AG04449 (cell line): ENCODE data around the gene PPDPF.
A peak's percentile ranks its signal among the peaks of the same experiment; 100 is the strongest.
"Not testable (repeated sequence)": the region's sequence is repeated elsewhere in the genome, so short reads cannot be mapped to it uniquely, and the experiment has no call there.

Experiments
- CTCF ChIA-PET: fragments of 350-600 bp; formaldehyde crosslinking; extraction: SDS; loops from one replicate; lab custom pipeline; 2021; ENCODE audit warnings: antibody characterized with exemption; lab: Yijun Ruan, JAX
- POLR2A ChIA-PET: fragments of 400-600, 350-600 bp; formaldehyde crosslinking; extraction: SDS; loops from one replicate; lab custom pipeline; 2020; ENCODE audit warnings: antibody characterized with exemption, inconsistent platforms; lab: Yijun Ruan, JAX
- DNase-seq: peaks from one replicate; pipeline ENCODE4 v3.0.0-alpha.2; 2010; ENCODE audit warnings: low read depth, low spot score
- H3K4me3 ChIP-seq: 2 replicates; pipeline ENCODE4 v1.5.1; 2011; ENCODE audit warnings: low read depth, mild to moderate bottlenecking, control low read depth, low read length
- CTCF ChIP-seq: IDR thresholded peaks from one replicate; pipeline ENCODE4 v1.5.1; 2011; ENCODE audit warnings: mild to moderate bottlenecking, moderate library complexity, low read length, control low read depth, inconsistent platforms; ENCODE audit not compliant: insufficient read depth; ENCODE audit errors: missing control alignments

Gene PPDPF

GRCh38 chr20:63554361-63555278, 34.1 kb downstream of the PPDPF start:
- no peak for DNase-seq
- POLR2A ChIA-PET = interaction anchor here (0.6 kb wide), 1 partner anchor 8 kb away, joined by 3 read pairs; no protein-coding TSS in a partner anchor
- peak overlapping the region; percentile 61 for H3K4me3 ChIP-seq
- TF ChIP-seq CTCF = no peak
- CTCF ChIA-PET = interaction anchor here (1.0 to 1.5 kb wide), 2 partner anchors 17 to 18 kb away, joined by 4 to 5 read pairs; partner anchors contain the start of gene PTK6

GRCh38 chr20:63555661-63556381, 35.3 kb downstream of the PPDPF start:
- POLR2A ChIA-PET = no interaction called here
- no peak for DNase-seq
- CTCF ChIA-PET = interaction anchor here (1.5 kb wide), 1 partner anchor 17 kb away, joined by 5 read pairs; no protein-coding TSS in a partner anchor
- no peak overlapping the region for H3K4me3 ChIP-seq
- TF ChIP-seq CTCF = no peak

- CTCF ChIA-PET = no interaction called here
- DNase-seq = no peak
- POLR2A ChIA-PET = no interaction called here
- TF ChIP-seq CTCF = no peak
- H3K4me3 ChIP-seq = no peak overlapping the region
Measured at GRCh38 chr20:63556873-63557478, 36.4 kb downstream of the PPDPF start.

- ChIA-PET CTCF (no interaction called here), POLR2A (no interaction called here)
- no peak for TF ChIP-seq CTCF
- DNase-seq = no peak
- no peak overlapping the region for H3K4me3 ChIP-seq
Measured at GRCh38 chr20:63557481-63557891, 36.9 kb downstream of the PPDPF start.

- H3K4me3 ChIP-seq = no peak overlapping the region
- no peak for DNase-seq
- no peak for TF ChIP-seq CTCF
- POLR2A ChIA-PET = no interaction called here
- CTCF ChIA-PET = no interaction called here
Measured at GRCh38 chr20:63558804-63559484, 38.4 kb downstream of the PPDPF start.

- POLR2A ChIA-PET, CTCF ChIA-PET, H3K4me3 ChIP-seq, DNase-seq: not testable (repeated sequence)
Measured at GRCh38 chr20:63559485-63560332, 39.1 kb downstream of the PPDPF start.
